HCT116 (cell line): ENCODE data around the gene TLE5.

Experiments used
- CEBPB ChIP-seq: IDR thresholded peaks from 2 replicates; pipeline ENCODE4 v1.6.1; 2012; ENCODE audit warnings: low read depth
- EGR1 ChIP-seq: IDR thresholded peaks from 2 replicates; pipeline ENCODE4 v1.6.1; 2012; ENCODE audit warnings: low read depth
- EZH2 ChIP-seq: fragments of 200-600 bp; sonication (generic); IDR thresholded peaks from 2 replicates; pipeline ENCODE4 v1.6.1; 2017; ENCODE audit warnings: antibody characterized with exemption, mixed run types
- JUND ChIP-seq: IDR thresholded peaks from 2 replicates; pipeline ENCODE4 v1.6.1; 2012
- POLR2A ChIP-seq: IDR thresholded peaks from 2 replicates; pipeline ENCODE4 v1.7.0; 2011; ENCODE audit warnings: borderline replicate concordance; ENCODE audit not compliant: insufficient read depth, insufficient read length; ENCODE audit errors: extremely low read depth
- POLR2AphosphoS5 ChIP-seq: IDR thresholded peaks from 2 replicates; pipeline ENCODE4 v1.6.1; 2011; ENCODE audit warnings: mild to moderate bottlenecking, low read depth, low read length, moderate library complexity
- RAD21 ChIP-seq: IDR thresholded peaks from 2 replicates; pipeline ENCODE4 v1.6.1; 2012; ENCODE audit warnings: low read depth, mild to moderate bottlenecking
- ZNF274 ChIP-seq: fragments of 200-500 bp; sonication (Bioruptor generic); IDR thresholded peaks from 2 replicates; pipeline ENCODE4 v1.6.1; 2014; ENCODE audit warnings: mild to moderate bottlenecking, low read depth, low read length, inconsistent platforms
- TF ChIP-seq, protein P1 (sequence below), 3 experiments: fragments of 200-600 bp in 1 of 3; sonication (generic) in 1 of 3; IDR thresholded peaks in 2 of 3; conservative IDR thresholded peaks in 1 of 3; 2 replicates each; pipeline ENCODE4 v1.5.1; 2012 to 2017; ENCODE audit warnings: low read depth in 2 of 3, low read length in 2 of 3, antibody characterized with exemption in 1 of 3, borderline replicate concordance in 1 of 3, control low read depth in 1 of 3, mild to moderate bottlenecking in 1 of 3, mixed read lengths in 1 of 3, mixed run types in 1 of 3, moderate library complexity in 1 of 3; ENCODE audit not compliant: insufficient read depth in 1 of 3
- TF ChIP-seq, protein P2 (sequence below): IDR thresholded peaks from 2 replicates; pipeline ENCODE4 v1.6.1; 2012; ENCODE audit warnings: low read depth
- TF ChIP-seq, protein P3 (sequence below): IDR thresholded peaks from 2 replicates; pipeline ENCODE4 v1.6.1; 2012
- TF ChIP-seq, protein P4 (sequence below): IDR thresholded peaks from 2 replicates; pipeline ENCODE4 v1.6.1; 2012

DNA sequence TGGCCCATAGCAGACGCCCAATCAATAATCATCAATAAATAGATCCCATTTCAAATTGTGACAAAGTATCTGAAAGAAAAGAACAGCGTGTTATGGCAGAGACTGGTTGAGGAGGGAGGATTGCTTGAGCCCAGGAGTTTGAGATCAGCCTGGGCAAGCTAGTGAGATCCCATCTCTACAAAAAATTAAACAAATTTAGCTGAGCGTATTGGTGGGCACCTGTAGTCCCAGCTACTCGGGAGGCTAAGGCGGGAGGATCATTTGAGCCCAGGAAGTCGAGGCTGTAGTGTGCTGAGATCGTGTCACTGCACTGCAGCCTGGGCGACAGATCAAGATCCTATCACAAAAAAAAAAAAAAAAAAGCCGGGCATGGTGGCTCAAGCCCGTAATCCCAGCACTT lies 25.5 kb upstream of the TLE5 start:
- TF ChIP-seq RAD21 (no peak), EZH2 (no peak), POLR2AphosphoS5 (no peak), POLR2A (no peak), JUND (no peak), ZNF274 (no peak), EGR1 (no peak), CEBPB (no peak)
- TF ChIP-seq, protein P1, sequence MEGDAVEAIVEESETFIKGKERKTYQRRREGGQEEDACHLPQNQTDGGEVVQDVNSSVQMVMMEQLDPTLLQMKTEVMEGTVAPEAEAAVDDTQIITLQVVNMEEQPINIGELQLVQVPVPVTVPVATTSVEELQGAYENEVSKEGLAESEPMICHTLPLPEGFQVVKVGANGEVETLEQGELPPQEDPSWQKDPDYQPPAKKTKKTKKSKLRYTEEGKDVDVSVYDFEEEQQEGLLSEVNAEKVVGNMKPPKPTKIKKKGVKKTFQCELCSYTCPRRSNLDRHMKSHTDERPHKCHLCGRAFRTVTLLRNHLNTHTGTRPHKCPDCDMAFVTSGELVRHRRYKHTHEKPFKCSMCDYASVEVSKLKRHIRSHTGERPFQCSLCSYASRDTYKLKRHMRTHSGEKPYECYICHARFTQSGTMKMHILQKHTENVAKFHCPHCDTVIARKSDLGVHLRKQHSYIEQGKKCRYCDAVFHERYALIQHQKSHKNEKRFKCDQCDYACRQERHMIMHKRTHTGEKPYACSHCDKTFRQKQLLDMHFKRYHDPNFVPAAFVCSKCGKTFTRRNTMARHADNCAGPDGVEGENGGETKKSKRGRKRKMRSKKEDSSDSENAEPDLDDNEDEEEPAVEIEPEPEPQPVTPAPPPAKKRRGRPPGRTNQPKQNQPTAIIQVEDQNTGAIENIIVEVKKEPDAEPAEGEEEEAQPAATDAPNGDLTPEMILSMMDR (IDR thresholded peaks at IDR 0.05 in 2 of 3, conservative IDR thresholded peaks at IDR 0.05 in 1 of 3; ENCODE audit: borderline replicate concordance in 1 of 3, insufficient read depth in 1 of 3, low read depth in 2 of 3, low read length in 2 of 3) = no peak
- TF ChIP-seq, protein P2, sequence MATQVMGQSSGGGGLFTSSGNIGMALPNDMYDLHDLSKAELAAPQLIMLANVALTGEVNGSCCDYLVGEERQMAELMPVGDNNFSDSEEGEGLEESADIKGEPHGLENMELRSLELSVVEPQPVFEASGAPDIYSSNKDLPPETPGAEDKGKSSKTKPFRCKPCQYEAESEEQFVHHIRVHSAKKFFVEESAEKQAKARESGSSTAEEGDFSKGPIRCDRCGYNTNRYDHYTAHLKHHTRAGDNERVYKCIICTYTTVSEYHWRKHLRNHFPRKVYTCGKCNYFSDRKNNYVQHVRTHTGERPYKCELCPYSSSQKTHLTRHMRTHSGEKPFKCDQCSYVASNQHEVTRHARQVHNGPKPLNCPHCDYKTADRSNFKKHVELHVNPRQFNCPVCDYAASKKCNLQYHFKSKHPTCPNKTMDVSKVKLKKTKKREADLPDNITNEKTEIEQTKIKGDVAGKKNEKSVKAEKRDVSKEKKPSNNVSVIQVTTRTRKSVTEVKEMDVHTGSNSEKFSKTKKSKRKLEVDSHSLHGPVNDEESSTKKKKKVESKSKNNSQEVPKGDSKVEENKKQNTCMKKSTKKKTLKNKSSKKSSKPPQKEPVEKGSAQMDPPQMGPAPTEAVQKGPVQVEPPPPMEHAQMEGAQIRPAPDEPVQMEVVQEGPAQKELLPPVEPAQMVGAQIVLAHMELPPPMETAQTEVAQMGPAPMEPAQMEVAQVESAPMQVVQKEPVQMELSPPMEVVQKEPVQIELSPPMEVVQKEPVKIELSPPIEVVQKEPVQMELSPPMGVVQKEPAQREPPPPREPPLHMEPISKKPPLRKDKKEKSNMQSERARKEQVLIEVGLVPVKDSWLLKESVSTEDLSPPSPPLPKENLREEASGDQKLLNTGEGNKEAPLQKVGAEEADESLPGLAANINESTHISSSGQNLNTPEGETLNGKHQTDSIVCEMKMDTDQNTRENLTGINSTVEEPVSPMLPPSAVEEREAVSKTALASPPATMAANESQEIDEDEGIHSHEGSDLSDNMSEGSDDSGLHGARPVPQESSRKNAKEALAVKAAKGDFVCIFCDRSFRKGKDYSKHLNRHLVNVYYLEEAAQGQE = no peak
- TF ChIP-seq, protein P3, sequence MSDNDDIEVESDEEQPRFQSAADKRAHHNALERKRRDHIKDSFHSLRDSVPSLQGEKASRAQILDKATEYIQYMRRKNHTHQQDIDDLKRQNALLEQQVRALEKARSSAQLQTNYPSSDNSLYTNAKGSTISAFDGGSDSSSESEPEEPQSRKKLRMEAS = no peak
- TF ChIP-seq, protein P4, sequence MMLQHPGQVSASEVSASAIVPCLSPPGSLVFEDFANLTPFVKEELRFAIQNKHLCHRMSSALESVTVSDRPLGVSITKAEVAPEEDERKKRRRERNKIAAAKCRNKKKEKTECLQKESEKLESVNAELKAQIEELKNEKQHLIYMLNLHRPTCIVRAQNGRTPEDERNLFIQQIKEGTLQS = no peak
